WI38 (cell line): ENCODE results near the gene CLN5.
"Not testable (repeated sequence)": the region's sequence is repeated elsewhere in the genome, so short reads cannot be mapped to it uniquely, and the experiment has no call there.

Experiments used
- H3K4me3 ChIP-seq: 2 replicates; pipeline ENCODE4 v1.5.1; 2011; ENCODE audit warnings: low read depth, mild to moderate bottlenecking, control low read depth, low read length
- CTCF ChIP-seq: IDR thresholded peaks from 2 replicates; pipeline ENCODE4 v1.5.1; 2012; ENCODE audit warnings: low read depth, mild to moderate bottlenecking, control low read depth, low read length

CLN5 gene

DNA sequence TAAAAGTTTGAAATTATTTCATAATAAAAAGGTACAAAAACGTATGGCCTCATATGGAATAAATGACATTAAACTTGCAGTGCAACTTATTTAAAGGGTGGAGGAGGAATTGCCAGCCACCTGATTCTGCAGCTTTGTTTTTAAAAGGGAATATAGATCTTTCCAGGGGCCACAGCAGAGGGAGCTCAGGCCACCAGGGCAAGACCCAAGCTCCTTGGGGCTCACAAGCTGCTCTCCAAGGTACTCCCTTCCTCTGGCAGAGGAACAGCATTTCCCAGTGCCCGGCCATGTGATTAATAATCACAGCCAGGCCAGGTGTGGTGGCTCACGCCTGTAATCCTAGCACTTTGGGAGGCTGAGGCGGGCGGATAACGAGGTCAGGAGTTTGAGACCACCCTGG, 37.3 kb upstream of the CLN5 start:
- no peak overlapping the region for H3K4me3 ChIP-seq
- no peak for TF ChIP-seq CTCF

DNA sequence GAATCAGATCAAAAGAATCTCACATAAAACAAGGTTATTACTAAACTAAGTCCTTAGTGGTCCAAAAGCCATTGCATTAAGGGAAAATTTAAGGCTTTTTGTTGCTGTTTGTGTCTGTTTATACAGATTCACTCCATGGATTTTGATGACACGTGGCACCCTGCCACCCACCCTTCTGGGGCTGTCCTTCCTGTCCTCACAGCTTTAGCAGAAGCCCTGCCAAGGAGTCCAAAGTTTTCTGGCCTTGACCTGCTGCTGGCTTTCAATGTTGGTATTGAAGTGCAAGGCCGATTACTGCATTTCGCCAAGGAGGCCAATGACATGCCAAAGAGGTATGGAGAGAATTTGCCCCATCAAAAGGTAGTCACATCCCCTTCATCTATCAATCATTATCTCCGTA, 36.7 kb upstream of the CLN5 start:
- TF ChIP-seq CTCF = no peak
- no peak overlapping the region for H3K4me3 ChIP-seq

DNA sequence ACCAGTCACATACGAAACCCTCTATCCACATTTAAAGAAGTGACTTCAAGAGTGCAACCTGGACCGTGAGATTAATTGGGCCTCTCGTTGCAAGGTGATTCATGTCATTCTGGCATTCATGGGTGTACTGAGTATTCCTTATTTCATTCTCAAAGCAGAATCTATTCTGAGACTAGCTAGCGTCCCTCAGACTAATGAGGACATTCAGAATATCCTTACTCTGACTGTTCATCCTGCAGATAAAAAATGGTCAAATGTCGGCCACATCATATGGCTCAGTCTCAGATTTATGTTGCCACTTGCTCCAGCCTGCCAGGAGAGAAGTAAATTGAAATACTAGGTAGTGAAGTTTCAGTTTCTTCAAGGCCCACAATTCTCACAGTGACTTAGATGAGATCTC, 36.2 kb upstream of the CLN5 start:
- TF ChIP-seq CTCF = no peak
- no peak overlapping the region for H3K4me3 ChIP-seq

DNA sequence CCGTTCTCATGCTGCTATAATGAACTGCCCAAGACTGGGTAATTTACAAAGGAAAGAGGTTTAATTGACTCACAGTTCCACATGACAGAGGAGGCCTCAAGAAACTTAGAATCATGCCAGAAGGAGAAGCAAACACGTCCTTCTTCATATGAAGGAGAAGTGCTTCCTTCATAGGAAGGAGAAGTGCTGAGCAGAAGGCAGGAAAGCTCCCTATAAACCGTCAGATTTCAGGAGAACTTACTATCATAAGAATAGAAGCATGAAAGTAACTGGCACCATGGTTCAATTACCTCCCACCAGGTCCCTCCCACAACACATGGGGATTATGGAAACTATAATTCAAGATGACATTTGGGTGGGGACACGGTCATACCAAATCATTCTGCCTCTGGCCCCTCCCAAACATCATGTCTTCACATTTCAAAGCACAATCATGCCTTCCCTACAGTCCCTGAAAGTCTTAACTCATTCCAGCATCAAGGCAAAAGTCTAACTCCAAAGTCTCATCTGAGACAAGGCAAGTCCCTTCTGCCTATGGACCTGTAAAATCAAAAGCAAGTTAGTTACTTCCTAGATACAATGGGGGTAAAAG, 32.9 kb upstream of the CLN5 start:
- no peak overlapping the region for H3K4me3 ChIP-seq
- no peak for TF ChIP-seq CTCF

- H3K4me3 ChIP-seq = not testable (repeated sequence)
Measured at GRCh38 chr13:76959734-76960133, 32.1 kb upstream of the CLN5 start.

DNA sequence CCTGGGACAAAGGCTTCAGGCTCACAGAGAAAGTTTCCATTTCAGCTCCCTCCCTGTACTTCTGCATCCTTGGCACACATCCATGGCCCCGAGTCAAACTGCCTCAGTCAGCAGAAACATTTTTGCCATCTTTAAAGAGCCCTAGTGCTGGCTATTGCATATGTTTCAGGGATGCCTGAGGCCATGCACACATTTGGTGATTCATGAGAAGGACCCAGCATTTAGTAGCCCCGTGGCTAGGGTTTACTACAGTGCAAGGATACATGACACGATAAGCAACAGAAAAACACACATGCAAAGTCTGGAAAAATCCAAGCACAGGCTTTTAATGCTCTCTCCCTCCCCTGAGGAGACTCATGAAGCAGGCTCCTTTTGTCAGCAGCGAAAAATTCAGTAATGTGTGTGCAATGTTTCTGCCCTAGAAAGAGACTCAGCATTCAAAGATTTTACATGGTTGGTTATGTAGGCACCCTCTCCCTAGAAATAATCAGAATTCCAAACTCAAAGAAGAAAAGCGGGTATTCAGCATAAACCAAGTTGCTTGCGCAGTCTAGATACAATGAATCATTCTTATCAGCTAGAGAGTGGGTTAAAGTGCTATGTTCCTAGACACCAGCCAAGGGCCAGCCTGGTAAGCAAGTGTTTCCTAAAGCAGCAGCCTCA, 26.0 kb upstream of the CLN5 start:
- TF ChIP-seq CTCF = no peak

DNA sequence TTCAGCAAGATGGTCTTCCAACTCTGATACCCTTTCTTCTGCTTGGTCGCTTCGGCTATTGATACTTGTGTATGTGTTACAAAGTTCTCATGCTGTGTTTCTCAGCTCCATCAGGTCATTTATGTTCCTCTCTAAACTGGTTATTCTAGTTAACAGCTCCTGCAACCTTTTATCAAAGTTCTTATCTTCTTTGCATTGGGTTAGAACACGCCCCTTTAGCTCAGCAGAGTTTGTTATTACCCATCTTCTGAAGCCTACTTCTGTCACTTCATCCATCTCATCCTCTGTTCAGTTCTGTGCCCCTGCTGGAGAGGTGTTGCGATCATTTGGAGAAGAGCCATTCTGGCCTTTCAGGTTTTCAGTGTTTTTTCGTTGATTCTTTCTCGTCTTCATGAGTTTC, 24.9 kb upstream of the CLN5 start:
- no peak overlapping the region for H3K4me3 ChIP-seq
- no peak for TF ChIP-seq CTCF

More for the DNA sequence above, 26.0 kb upstream of the CLN5 start:
- no peak overlapping the region for H3K4me3 ChIP-seq

DNA sequence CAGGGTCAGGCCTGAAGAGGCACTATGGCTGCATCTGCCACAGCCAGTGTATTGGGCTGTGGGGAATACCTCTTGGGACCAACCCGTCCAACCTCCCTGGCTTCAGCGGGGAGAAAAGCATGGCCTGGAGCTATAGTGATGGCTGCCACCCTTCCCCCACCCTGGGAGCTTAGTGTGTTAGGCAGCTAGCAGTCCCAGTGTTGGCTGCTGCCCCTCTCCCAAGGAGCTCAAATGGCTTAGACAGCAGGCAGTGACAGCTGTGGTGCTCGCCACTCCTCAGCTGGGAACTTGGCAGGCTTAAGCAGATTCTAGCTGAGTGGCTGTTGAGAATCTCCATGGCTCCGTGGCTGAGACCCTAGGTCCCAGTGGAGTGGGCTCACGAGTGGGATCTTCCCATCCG, 23.8 kb upstream of the CLN5 start:
- TF ChIP-seq CTCF = no peak

More for the DNA sequence above, 23.8 kb upstream of the CLN5 start:
- no peak overlapping the region for H3K4me3 ChIP-seq
